HG03565 (cell line): ENCODE measurements around the gene CRKL.
"Not testable (repeated sequence)": the region's sequence is repeated elsewhere in the genome, so short reads cannot be mapped to it uniquely, and the experiment has no call there.

Experiments
- ATAC-seq: cut with Tn5 transposase; IDR thresholded peaks from one replicate; pipeline ENCODE4 v1.9.1; 2021; ENCODE audit warnings: mild to moderate bottlenecking, moderate library complexity; ENCODE audit not compliant: unreplicated experiment

The CRKL gene

GRCh38 chr22:20916916-20917810 is at the start of gene CRKL:
Gene CRKL (plus strand): TSS chr22:20917407. CDS start chr22:20917935, 528 bp downstream.
- peak; percentile 87 for ATAC-seq

DNA sequence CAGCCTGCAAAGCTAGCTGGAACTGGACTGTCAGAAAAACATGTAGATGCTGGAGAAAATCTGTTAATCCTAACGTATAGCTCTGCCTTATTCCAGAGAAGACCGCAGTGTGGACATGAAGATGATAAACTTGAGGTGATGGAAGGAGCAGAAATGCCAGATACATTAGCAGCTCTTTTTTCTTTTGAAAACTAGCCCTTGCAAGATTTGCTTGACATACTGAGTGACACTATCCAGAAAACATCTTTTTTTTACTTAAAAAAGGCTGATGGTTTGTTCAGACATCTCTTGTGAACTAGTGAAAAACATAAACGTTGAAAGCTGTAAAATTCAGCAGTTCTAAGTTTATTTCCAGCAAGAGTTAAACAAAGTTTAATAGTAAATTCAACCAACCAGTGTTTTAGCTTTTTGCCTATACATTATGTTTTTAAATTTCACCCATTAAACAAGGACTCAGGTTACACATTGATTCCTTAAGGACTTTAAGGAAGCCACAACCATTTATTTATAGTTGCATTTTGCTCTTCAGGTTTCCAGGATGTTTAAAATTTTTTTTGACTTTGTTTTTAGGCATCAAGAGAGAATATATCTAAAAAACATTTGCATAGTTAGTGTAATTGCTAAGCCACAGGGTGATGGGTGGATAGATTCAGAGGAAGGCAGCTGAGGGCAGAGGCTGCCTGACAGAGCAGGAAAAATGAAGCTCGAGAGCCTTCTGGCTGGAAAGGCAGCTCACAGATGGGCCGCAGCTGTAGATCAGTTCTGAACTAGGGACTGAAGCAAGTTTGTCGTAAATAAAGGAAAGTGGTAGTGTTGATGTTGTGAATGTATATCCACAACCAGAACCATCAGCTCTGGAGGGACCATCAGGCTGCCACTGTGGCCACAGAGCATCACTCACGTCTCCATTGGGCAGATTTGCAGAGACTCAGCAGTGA is 48.9 kb upstream of the CRKL start:
- ATAC-seq = no peak

DNA sequence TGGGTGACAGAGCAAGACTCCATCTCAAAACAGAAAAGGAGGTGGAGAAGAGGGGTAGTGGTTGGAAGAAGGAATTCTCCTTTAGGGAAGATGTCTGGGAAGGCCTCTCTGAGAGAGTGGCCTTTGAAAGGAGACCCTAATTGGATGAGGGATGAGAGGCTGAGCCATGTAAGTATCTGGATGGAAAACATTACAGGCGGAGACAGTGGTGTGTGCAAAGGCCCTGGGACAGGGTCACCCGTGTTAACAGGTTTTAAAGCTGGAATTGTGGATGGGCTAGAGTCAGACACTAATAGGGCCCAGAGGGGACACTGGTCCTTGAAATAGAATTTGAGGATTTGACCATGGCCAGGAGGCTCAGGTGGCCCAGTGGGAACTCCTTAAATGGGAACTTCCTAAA is 48.0 kb upstream of the CRKL start:
- no peak for ATAC-seq

DNA sequence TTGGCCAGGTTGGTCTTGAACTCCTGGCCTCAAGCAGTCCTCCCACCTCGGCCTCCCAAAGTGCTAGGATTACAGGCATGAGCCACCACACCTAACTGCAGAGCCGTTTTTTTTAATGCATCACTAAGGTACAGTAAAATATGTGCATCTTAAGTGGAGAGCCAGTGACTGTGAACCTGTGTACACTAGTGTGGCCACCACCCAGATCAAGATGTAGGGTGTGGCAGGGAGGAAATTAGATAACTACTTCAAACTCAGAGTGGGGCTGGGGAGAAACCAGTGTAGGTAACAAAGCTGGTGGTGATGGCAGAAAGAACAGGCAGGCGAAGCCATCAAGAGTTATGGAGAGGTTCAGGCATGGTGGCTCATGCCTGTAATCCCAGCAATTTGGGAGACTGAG is 44.0 kb upstream of the CRKL start:
- ATAC-seq = no peak

- ATAC-seq = no peak
Measured at GRCh38 chr22:20875296-20875695, 41.9 kb upstream of the CRKL start.

- ATAC-seq = no peak
Measured at GRCh38 chr22:20877715-20878114, 39.5 kb upstream of the CRKL start.

DNA sequence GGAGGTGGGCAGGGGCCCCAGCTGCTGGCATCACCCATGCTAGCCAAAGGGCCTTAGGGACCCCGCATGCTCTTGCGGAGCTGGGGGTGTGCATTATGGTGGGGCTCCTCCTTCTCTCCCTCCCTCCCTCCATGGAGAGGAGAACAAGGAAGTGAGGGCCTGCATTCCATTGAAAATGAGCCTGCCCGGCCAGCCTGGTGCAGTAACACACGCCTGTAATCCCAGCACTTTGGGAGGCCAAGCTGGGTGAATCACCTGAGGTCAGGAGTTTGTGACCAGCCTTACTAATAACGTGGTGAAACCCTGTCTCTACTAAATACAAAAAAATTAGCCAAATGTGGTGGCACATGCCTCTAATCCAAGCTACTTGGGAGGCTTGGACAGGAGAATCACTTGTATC is 36.0 kb upstream of the CRKL start:
- ATAC-seq = no peak

GRCh38 chr22:20881869-20882815 is 35.1 kb upstream of the CRKL start:
- ATAC-seq = no peak

DNA sequence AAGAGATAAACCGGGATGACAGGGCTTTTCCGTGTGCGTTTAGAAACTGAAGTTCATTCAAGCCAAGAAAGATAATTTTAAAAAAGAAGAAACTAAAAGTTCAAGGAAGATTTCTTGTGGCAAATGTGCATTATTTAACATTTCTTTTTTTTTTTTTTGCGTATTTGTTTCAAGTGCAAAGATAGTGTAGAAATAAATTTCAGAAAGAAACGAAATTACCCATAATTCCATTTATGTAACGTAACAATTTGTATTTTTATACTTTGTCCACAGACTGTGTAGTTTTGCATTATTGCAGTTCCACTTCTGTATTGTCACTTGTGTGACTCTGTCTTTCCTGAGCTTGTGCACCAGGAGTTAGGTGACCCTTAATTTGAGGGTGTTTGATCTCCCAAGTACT is 34.4 kb upstream of the CRKL start:
- ATAC-seq = no peak

DNA sequence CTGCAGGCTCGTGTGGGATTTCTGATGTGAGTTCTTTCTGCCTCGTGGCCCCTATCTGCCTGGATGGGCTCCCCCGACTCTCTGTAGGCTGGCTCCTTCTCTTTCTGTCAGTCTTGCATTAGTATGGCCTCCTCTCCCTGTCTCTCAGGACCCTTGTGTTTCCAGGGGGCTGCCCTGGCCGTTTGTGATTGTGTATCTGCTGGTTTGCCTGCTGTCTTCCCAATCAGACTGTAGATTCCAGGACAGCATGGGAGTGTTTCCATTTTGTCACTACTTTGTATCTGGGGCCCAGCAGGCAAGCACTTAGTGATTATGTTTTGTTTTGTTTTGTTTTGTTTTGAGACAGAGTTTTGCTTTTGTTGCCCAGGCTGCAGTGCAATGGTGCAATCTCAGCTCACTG is 32.8 kb upstream of the CRKL start:
- no peak for ATAC-seq

DNA sequence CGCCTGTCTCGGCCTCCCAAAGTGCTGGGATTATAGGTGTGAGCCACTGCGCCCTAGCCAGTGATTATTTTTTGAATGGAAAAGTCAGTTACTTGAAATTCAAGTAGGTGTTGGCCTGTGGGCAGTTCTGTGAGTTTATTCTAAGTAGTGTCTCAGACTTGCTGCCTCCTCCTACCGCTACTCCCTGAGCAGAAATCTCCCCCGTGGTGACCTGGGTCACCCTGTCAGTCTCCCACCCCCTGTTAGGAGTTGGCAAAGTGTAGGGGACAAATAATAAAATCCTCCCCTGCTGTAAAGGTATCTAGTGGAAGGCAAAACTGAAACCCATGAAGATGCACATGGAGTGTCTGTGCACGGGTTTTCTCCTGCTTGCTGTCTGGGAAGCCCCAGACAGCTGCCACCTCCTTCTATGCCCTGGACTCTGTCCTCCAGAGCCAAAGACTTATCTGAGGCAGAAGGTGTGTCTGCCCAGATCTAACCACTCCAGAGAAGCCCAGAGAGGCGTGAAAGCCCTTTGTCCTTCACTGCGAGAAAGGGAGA is 32.1 kb upstream of the CRKL start:
- no peak for ATAC-seq

DNA sequence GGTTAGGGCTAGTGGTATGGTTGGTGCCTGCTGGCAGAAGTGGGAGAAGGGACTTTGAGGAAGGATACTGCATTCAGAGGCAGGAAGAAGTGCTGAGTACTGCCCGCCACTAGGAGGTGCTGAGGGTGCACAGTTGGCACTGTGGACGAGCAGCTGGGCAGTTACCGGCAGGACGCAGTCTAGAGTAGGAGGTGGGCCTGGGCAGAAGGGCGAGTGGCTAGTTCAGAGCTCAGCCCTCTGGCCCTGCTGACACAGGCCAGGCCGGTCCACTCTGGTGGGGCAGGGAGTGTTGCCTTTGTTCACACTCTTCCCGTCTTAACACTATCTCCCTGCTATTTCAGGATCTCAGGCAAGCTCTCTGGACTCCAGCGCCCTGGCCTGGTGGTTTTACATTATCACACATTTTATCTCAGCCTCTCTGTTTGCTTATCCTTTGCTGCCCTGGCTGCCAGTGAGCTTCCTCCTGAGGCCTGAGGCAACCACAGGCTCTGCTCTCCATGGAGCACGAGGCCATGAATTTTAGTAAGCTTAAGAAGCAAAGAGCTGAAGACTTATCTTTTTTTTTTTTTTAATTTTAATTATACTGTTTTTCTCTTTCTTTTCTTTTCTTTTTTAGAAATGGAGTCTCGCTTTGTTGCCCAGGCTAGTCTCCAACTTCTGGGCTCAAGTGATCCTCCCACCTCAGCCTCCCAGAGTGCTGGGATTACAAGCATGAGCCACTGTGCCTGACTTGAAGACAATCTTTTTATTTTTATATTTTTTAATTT is 31.5 kb upstream of the CRKL start:
- no peak for ATAC-seq

DNA sequence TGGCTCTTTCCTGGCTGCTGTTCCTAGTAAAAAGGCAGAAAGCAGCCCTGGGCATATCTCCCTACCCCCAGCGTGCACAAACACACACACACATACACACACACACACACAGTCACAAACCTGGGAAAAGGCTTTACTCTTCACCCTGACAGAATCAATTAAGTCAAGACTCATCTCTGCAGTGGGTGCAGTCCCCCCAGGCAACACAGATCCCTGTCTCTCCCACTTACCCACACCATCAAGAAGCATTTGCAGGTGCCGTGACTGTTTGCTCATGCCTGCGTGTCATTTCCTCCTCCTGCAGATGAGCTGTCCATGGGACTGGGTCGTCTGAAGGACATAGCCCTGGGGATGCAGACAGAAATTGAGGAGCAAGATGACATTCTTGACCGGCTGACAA is 29.8 kb upstream of the CRKL start:
- ATAC-seq = no peak

DNA sequence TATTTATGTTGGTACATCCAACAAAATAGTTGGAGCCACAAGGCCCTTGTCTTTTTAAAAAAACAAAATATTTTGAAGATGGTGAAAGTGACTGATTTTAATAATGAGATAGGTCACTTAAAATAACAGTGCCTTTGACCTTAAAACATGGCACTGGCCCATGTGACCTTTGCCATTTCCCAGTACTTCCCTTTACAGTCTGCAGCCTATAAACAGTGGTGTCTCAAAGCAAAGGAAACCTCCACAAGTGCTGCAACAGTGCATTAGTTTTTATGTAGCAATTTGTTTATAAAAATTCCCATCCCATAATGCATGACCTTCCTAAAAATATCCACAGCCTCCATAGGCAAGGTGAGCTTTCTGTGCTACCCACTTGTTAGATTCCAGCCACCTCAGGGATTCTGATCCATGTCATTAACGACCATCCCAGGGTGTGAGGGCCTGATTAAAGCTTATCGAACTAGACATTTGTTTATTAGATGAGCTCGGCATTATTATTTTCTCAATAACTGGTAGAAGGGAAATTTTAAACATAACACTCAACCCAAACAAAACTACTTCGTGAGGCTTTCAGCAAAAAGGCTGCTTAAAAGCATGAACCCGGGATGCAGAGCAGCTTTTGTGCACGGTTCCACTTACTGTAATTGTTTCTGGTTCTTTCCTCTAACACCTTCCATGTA is 28.0 kb upstream of the CRKL start:
- no peak for ATAC-seq

DNA sequence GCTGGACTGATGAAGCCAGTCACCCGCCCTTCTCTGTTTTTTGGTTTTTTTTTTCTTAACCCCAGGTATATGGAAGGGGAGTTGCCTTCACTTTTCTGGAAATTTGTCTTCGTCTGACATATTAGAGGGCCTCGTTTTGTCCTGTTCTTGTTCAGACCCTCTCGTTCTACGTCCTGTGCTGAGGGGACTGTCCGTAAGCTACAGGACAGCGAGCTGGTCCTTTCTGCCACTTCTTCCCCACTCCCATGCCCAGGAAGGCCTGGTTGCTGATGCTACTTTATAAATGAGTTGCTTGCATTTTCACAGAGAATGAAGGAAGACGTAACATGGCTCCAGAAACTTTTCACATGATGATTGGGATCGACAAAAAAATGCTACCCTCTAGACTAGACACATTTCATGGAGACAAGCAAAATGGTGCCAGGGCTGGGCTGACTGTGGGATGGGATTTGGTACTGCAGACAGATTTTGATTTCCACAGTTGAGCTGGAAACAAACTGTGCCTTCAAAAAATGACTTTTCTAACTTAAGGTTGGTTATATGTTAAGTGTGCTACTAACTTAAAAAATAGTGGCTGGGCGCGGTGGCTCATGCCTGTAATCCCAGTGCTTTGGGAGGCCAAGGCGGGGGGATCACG is 27.2 kb upstream of the CRKL start:
- ATAC-seq = no peak

DNA sequence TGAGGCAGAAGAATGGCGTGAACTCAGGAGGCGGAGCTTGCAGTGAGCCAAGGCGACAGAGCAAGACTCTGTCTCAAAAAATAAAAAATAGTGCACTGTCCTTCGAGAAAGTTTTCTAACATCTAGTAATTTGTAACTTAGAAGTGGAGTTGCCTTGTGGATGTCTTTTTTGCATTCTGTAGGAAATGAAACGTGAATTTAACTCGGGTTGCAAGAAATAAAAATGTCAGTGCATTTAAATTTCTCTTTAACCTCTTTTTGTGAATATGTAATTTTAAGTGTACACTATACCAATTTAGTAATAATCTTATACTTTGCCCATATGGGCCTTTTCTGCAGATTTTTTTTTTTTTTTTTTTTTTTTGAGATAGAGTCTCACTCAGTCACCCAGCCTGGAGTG is 26.2 kb upstream of the CRKL start:
- no peak for ATAC-seq

DNA sequence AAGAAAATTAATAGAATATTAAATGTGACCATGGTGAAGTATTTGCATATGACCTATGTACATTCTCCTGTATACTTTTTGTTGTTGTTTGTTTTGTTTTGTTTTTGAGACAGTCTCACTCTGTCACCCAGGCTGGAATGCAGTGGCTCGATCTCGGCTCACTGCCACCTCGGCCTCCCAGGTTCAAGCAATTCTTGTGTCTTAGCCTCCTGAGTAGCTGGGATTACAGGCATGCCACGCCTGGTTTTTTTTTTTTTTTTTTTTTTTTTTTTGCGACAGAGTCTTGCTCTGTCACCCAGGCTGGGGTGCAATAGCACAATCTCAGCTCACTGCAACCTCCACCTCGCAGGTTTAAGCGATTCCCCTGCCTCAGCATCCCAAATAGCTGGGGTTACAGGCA is 19.5 kb upstream of the CRKL start:
- ATAC-seq = not testable (repeated sequence)

GRCh38 chr22:20899827-20900423 is 17.3 kb upstream of the CRKL start:
- ATAC-seq = no peak
